Breast epithelium (tissue), 3 donors: ENCODE results near the gene PDZRN3.

Source experiments
- POLR2A ChIP-seq: fragments of 450-650 bp; IDR thresholded peaks from one replicate; pipeline ENCODE4 v1.6.1; 2016; ENCODE audit warnings: antibody characterized with exemption, mild to moderate bottlenecking, moderate library complexity
- POLR2AphosphoS5 ChIP-seq, 3 donors: sonication (generic); formaldehyde crosslinking; IDR thresholded peaks; one replicate each; pipeline ENCODE4 v1.6.1; 2017; ENCODE audit warnings: antibody characterized with exemption in 3 of 3

GRCh38 chr3:73499787-73500186 is 125.0 kb downstream of the PDZRN3 start:
- no peak for TF ChIP-seq POLR2A
- no peak for TF ChIP-seq POLR2AphosphoS5 (IDR thresholded peaks at IDR 0.05)
